HG03521 (cell line): ENCODE results near the gene RNGTT.
"Not testable (repeated sequence)": the region's sequence is repeated elsewhere in the genome, so short reads cannot be mapped to it uniquely, and the experiment has no call there.

Experiments
- ATAC-seq: cut with Tn5 transposase; IDR thresholded peaks from one replicate; pipeline ENCODE4 v1.9.1; 2021; ENCODE audit warnings: mild to moderate bottlenecking, moderate library complexity; ENCODE audit not compliant: unreplicated experiment

The RNGTT gene

GRCh38 chr6:88972504-88973423, 9.3 kb upstream of the RNGTT start:
- ATAC-seq = no peak

GRCh38 chr6:88970301-88970700, 6.9 kb upstream of the RNGTT start:
- no peak for ATAC-seq

- ATAC-seq = not testable (repeated sequence)
These were observed 5.8 kb upstream of the RNGTT start for GRCh38 chr6:88969255-88969654.

GRCh38 chr6:88967891-88968290, 4.5 kb upstream of the RNGTT start:
- no peak for ATAC-seq

- ATAC-seq = no peak
These were observed 2.3 kb upstream of the RNGTT start for GRCh38 chr6:88965691-88966090.

GRCh38 chr6:88964509-88964908, 1.1 kb upstream of the RNGTT start:
- no peak for ATAC-seq

GRCh38 chr6:88958842-88959241, 4.6 kb downstream of the RNGTT start:
- ATAC-seq = no peak

- ATAC-seq = no peak
These were observed 9.7 kb downstream of the RNGTT start for GRCh38 chr6:88953550-88954386.

- ATAC-seq = no peak
These were observed 11.2 kb downstream of the RNGTT start for GRCh38 chr6:88952065-88952704.

- no peak for ATAC-seq
These were observed 17.9 kb downstream of the RNGTT start for GRCh38 chr6:88945415-88946008.

GRCh38 chr6:88933521-88933920, 29.9 kb downstream of the RNGTT start:
- no peak for ATAC-seq

- ATAC-seq = not testable (repeated sequence)
These were observed 31.4 kb downstream of the RNGTT start for GRCh38 chr6:88932019-88932418.

GRCh38 chr6:88922775-88923548, 40.5 kb downstream of the RNGTT start:
- ATAC-seq = no peak

- ATAC-seq = no peak
These were observed 41.7 kb downstream of the RNGTT start for GRCh38 chr6:88921734-88922133.

GRCh38 chr6:88920774-88921733, 42.4 kb downstream of the RNGTT start:
- no peak for ATAC-seq

GRCh38 chr6:88920088-88920487, 43.3 kb downstream of the RNGTT start:
- ATAC-seq = no peak

GRCh38 chr6:88919032-88919431, 44.4 kb downstream of the RNGTT start:
- ATAC-seq = no peak

- ATAC-seq = no peak
These were observed 46.7 kb downstream of the RNGTT start for GRCh38 chr6:88916615-88917208.
